Muscle layer of colon (tissue), 2 donors: ENCODE data around the gene SAFB2.

Experiments used
- H3K27ac ChIP-seq: one replicate; pipeline ENCODE4 v1.7.0; 2013; ENCODE audit warnings: low read depth, mild to moderate bottlenecking, low read length, moderate library complexity
- H3K27me3 ChIP-seq, 2 donors: one replicate each; pipeline ENCODE4 v1.7.0; 2013; ENCODE audit warnings: low read length in 2 of 2, mild to moderate bottlenecking in 2 of 2; ENCODE audit not compliant: insufficient read depth in 2 of 2, control insufficient read depth in 1 of 2
- H3K36me3 ChIP-seq: one replicate; pipeline ENCODE4 v1.7.0; 2013; ENCODE audit warnings: mild to moderate bottlenecking, low read length; ENCODE audit not compliant: insufficient read depth
- H3K4me1 ChIP-seq: one replicate; pipeline ENCODE4 v1.7.0; 2013; ENCODE audit warnings: mild to moderate bottlenecking, low read length; ENCODE audit not compliant: insufficient read depth
- H3K4me3 ChIP-seq, 2 donors: one replicate each; pipeline ENCODE4 v1.7.0; 2013; ENCODE audit warnings: low read length in 2 of 2, low read depth in 1 of 2, mild to moderate bottlenecking in 1 of 2, moderate library complexity in 1 of 2
- H3K9ac ChIP-seq: one replicate; pipeline ENCODE4 v1.7.0; 2013; ENCODE audit warnings: low read length
- H3K9me3 ChIP-seq: one replicate; pipeline ENCODE4 v1.7.0; 2013; ENCODE audit warnings: mild to moderate bottlenecking, low read length
- donor health status: abdominal sarcoma.
- donor health status: Adenocarcinoma of cecum.

Gene SAFB2

GRCh38 chr19:5567970-5568407 lies 54.6 kb downstream of the SAFB2 start:
- H3K4me3 ChIP-seq: no peak overlapping the region
- H3K27me3 ChIP-seq: peaks cover 17 to 36% of the 10 kb centered on the region in 2 donors
- H3K36me3 ChIP-seq: no peaks in the 10 kb centered on the region

DNA sequence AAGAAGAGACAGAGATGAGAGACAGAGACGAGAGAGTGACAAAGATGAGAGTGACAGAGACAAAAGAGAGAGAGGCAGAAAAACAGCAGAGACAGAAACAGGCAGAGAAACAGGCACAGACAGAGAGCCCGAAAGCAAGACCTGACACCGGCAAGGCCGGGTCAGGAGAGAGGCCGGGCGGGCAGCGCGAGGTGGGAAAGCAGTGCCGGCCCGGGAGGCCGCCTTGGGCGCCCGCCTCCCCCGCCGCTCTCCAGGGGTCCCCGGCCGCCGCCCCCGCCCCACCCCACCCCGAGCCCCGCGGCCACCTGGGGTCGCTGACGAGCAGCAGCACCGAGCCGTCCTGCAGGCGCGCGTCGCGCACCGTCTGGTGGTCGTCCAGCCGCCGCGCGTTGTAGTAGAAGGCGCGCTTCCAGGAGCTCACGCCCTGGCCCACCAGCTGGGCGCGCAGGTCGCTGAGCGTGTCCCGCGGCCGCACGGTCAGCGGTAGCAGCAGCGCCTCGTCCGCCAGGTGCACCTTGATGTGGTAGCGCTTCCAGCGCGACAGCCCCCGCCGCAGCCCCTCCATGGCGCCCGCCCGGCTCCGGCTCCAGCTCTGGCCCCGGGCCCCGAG lies 55.1 kb downstream of the SAFB2 start, which contains the start of gene TINCR:
TSS of gene TINCR (minus strand) at position 594 of the 610 bp plus-strand sequence.
- H3K27me3 ChIP-seq: peaks cover 17 to 36% of the 10 kb centered on the region in 2 donors

More at GRCh38 chr19:5567970-5568407, 54.6 kb downstream of the SAFB2 start:
- no peak overlapping the region for H3K9ac ChIP-seq
- no peak overlapping the region for H3K27ac ChIP-seq
- no peaks in the 10 kb centered on the region for H3K9me3 ChIP-seq
- H3K4me1 ChIP-seq: no peaks in the 10 kb centered on the region

DNA sequence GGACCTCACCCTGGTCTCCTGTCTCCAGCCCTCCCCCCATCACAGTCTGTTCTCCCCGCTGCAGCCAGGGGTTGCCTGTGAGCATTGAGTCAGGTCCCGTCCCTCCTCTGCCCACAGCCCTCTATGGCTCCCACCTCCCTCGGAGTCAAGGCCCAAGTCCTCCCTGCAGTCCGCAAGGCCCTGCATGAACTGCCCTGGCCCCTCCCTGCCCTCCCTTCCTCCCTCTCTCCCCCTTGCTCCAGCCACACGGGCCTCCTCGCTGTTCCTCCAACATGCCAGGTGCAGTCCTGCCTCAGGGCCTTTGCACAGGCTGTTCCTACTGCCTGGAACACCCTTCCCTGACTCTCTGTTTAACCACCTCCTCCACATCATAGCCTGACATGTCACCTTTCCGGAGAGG lies 57.6 kb downstream of the SAFB2 start:
- H3K36me3 ChIP-seq: no peaks in the 10 kb centered on the region
- peaks cover 17 to 46% of the 10 kb centered on the region in 2 donors for H3K27me3 ChIP-seq
- H3K4me1 ChIP-seq: no peaks in the 10 kb centered on the region
- H3K9ac ChIP-seq: no peak overlapping the region
- H3K4me3 ChIP-seq: no peak overlapping the region
- H3K27ac ChIP-seq: no peak overlapping the region
- peaks cover 11% of the 10 kb centered on the region for H3K9me3 ChIP-seq

More for the DNA sequence above, 55.1 kb downstream of the SAFB2 start, which contains the start of gene TINCR:
- Histone ChIP-seq H3K9ac (no peak within 1 kb of the TSS), H3K36me3 (no peaks in the 10 kb centered on the region), H3K27ac (no peak within 1 kb of the TSS), H3K4me1 (no peaks in the 10 kb centered on the region), H3K9me3 (no peaks in the 10 kb centered on the region), H3K4me3 (no peak within 1 kb of the TSS)

DNA sequence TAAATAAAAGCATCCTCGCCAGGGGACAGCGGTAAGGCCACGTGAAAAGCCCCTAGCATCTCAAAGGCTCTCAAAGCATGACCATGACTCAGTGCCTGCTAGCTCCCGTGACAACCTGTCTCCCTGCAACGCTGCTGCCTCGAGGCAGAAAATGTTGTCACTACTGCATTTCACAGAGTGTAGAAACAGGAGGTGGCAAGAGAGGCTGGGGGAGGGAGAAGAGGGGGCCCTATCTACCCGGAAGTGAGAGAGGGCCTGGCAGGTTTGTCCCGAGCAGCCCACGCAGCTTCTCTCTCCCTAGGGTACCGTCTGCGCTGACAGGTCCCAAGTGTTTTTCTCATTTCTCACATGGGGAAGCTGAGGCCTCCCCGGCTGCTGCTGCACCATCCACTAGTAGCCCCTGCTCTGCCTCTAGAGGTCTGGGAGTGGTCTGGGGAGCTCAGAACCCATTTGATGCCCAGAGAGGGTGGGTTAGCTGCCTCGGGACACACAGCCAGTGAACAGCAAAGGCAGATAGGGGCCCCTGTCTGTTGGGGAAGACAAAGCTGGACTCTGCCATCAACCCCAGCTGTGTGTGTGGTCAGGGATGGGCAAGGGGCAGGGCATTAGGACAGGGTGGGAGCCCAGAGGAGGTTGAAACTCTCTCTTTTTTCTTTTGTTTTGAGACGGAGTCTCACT lies 58.5 kb downstream of the SAFB2 start:
- Histone ChIP-seq H3K9ac (no peak overlapping the region), H3K9me3 (peaks cover 11% of the 10 kb centered on the region), H3K27ac (no peak overlapping the region), H3K4me1 (no peaks in the 10 kb centered on the region), H3K4me3 (no peak overlapping the region), H3K27me3 (peaks cover 17 to 46% of the 10 kb centered on the region in 2 donors), H3K36me3 (no peaks in the 10 kb centered on the region)

- H3K4me3 ChIP-seq: no peak overlapping the region
- H3K27ac ChIP-seq: no peak overlapping the region
- peaks cover 11% of the 10 kb centered on the region for H3K9me3 ChIP-seq
- H3K4me1 ChIP-seq: no peaks in the 10 kb centered on the region
- no peak overlapping the region for H3K9ac ChIP-seq
- H3K27me3 ChIP-seq: peaks cover 17 to 40% of the 10 kb centered on the region in 2 donors
- H3K36me3 ChIP-seq: no peaks in the 10 kb centered on the region
These were observed 59.6 kb downstream of the SAFB2 start for GRCh38 chr19:5563008-5563431.

DNA sequence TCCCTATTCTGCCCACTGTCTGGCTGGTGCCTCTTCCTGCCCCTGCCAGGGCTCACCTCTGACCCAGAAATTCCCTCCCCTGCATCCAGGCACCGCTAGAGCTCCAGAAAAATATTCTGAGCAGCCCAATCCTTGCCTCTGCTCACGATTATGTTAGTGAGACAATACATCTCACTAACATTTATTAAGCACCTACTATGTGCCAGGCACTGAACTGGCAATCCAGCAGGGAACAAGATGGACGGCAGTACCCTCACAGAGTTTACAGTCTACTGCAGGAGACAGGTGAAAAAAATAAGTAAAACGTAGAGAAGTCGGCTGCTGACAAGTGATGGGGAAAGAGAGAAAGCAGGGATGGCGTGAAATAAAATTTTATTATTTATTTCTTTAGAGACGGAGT lies 60.3 kb downstream of the SAFB2 start:
- Histone ChIP-seq H3K4me1 (no peaks in the 10 kb centered on the region), H3K27me3 (peaks cover 17 to 41% of the 10 kb centered on the region in 2 donors), H3K36me3 (no peaks in the 10 kb centered on the region), H3K27ac (no peak overlapping the region), H3K4me3 (no peak overlapping the region), H3K9ac (no peak overlapping the region), H3K9me3 (peaks cover 11% of the 10 kb centered on the region)

DNA sequence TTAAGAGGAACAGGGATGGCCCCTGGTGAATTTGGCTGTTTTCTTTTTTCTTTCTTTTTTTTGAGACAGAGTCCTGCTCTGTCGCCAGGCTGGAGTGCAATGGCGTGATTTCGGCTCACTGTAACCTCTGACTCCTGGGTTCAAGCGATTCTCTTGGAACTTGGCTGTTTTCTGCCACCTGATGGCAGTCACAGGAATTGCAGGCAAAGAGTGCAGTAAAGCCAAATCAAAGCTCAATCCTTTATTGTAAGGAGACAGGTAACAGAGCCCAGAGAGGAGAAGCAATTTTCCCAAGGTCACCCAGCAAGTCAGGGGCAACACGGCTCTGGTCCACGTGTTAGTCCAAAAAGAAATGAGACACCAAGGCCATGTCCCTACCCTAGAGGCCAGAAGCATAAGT lies 61.0 kb downstream of the SAFB2 start:
- H3K4me3 ChIP-seq: no peak overlapping the region
- H3K36me3 ChIP-seq: no peaks in the 10 kb centered on the region
- peaks cover 10 to 34% of the 10 kb centered on the region in 2 donors for H3K27me3 ChIP-seq
- H3K27ac ChIP-seq: no peak overlapping the region
- H3K9ac ChIP-seq: no peak overlapping the region
- peaks cover 11% of the 10 kb centered on the region for H3K9me3 ChIP-seq
- no peaks in the 10 kb centered on the region for H3K4me1 ChIP-seq

- Histone ChIP-seq H3K4me1 (no peaks in the 10 kb centered on the region), H3K4me3 (no peak overlapping the region), H3K9me3 (peaks cover 11% of the 10 kb centered on the region), H3K27ac (no peak overlapping the region), H3K36me3 (no peaks in the 10 kb centered on the region), H3K27me3 (peaks cover 0 to 22% of the 10 kb centered on the region in 2 donors), H3K9ac (no peak overlapping the region)
These were observed 62.4 kb downstream of the SAFB2 start for GRCh38 chr19:5560156-5560555.

- Histone ChIP-seq H3K4me1 (no peaks in the 10 kb centered on the region), H3K36me3 (no peaks in the 10 kb centered on the region), H3K27me3 (peaks cover 0 to 18% of the 10 kb centered on the region in 2 donors), H3K4me3 (no peak overlapping the region), H3K27ac (no peak overlapping the region), H3K9me3 (peaks cover 11% of the 10 kb centered on the region), H3K9ac (no peak overlapping the region)
These were observed 62.8 kb downstream of the SAFB2 start for GRCh38 chr19:5559804-5560133.

DNA sequence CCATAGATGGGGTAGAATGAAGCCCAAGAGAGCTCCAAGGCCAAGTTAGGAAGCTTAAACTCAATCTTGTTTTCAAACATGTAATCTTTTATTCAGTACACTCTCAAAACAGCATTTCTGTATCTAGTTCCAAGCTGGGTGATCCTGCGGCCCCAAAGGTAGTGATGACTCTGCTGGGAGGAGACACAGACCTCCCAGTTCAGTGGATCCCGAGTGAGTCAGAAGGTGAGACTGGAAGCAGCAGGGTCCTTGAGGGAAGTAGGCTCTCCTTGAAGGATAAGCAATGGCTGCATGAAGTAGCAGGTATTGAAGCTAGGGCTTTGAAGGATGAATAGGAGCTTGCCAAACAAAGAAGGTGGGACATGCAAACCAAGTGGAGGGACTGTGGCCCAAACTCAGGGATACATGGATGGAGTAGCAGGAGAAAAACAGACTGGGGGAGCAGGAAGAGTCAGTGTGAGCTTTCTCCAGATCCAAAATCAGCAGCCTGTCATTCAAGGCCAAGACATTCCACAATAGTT lies 64.4 kb downstream of the SAFB2 start:
- H3K9me3 ChIP-seq: peaks cover 11% of the 10 kb centered on the region
- no peak overlapping the region for H3K9ac ChIP-seq
- H3K4me3 ChIP-seq: no peak overlapping the region
- H3K36me3 ChIP-seq: no peaks in the 10 kb centered on the region
- no peak overlapping the region for H3K27ac ChIP-seq
- no peaks in the 10 kb centered on the region for H3K4me1 ChIP-seq
- H3K27me3 ChIP-seq: peaks cover 0 to 15% of the 10 kb centered on the region in 2 donors

GRCh38 chr19:5557691-5558090 lies 64.9 kb downstream of the SAFB2 start:
- H3K27me3 ChIP-seq: peaks cover 0 to 15% of the 10 kb centered on the region in 2 donors
- H3K9ac ChIP-seq: no peak overlapping the region
- H3K9me3 ChIP-seq: peaks cover 11% of the 10 kb centered on the region
- no peaks in the 10 kb centered on the region for H3K4me1 ChIP-seq
- no peak overlapping the region for H3K4me3 ChIP-seq
- H3K27ac ChIP-seq: no peak overlapping the region
- H3K36me3 ChIP-seq: no peaks in the 10 kb centered on the region
